Measurements from ENCODE around the gene ABCA3. TPM values are rescaled to one million over a fixed set of nuclear protein-coding genes. Genes with fewer than 3 reads are reported as not detected.

Gene ABCA3
- total RNA-seq, 4 donors from 2014 or later, result 6.8 to 17.9 (median 11.0) TPM

GRCh38 chr16:2325181-2325580 lies 15.3 kb downstream of the ABCA3 start:
- H3K4me3 ChIP-seq, result no peak overlapping the region

GRCh38 chr16:2324296-2324859 lies 16.1 kb downstream of the ABCA3 start:
- H3K4me1 ChIP-seq, result no peaks in the 10 kb centered on the region
- H3K27ac ChIP-seq, result no peak overlapping the region
- no peak overlapping the region for H3K4me3 ChIP-seq
- H3K36me3 ChIP-seq, result peaks cover 25% of the 10 kb centered on the region
- 70% methylated on average over 4 of the region's 26 CpGs for WGBS
- H3K9me3 ChIP-seq, result no peaks in the 10 kb centered on the region
- DNase-seq (ENCODE audit: low spot score in 2 of 2), result no peak
- no peaks in the 10 kb centered on the region for H3K27me3 ChIP-seq
- TF ChIP-seq POLR2AphosphoS5 (IDR thresholded peaks at IDR 0.05), result no peak
- TF ChIP-seq EP300 (IDR thresholded peaks at IDR 0.05), result no peak
- TF ChIP-seq CTCF (IDR thresholded peaks at IDR 0.05), result no peak
- no peak for TF ChIP-seq POLR2A (IDR thresholded peaks at IDR 0.05)

More at GRCh38 chr16:2325181-2325580, 15.3 kb downstream of the ABCA3 start:
- 87% methylated on average over 7 of the region's 7 CpGs for WGBS
- Histone ChIP-seq H3K9me3 (no peaks in the 10 kb centered on the region), H3K36me3 (peaks cover 25% of the 10 kb centered on the region), H3K4me1 (no peaks in the 10 kb centered on the region), H3K27me3 (no peaks in the 10 kb centered on the region), H3K27ac (no peak overlapping the region)
- TF ChIP-seq POLR2A (IDR thresholded peaks at IDR 0.05) (no peak), CTCF (IDR thresholded peaks at IDR 0.05) (no peak), EP300 (IDR thresholded peaks at IDR 0.05) (no peak), POLR2AphosphoS5 (IDR thresholded peaks at IDR 0.05) (no peak)
- no peak for DNase-seq (ENCODE audit: low spot score in 2 of 2)

GRCh38 chr16:2323701-2324100 lies 16.8 kb downstream of the ABCA3 start:
- H3K27me3 ChIP-seq, result no peaks in the 10 kb centered on the region
- no peaks in the 10 kb centered on the region for H3K4me1 ChIP-seq
- H3K4me3 ChIP-seq, result no peak overlapping the region
- H3K36me3 ChIP-seq, result peaks cover 25% of the 10 kb centered on the region
- WGBS, result 90% methylated on average over 8 of the region's 8 CpGs
- no peak overlapping the region for H3K27ac ChIP-seq
- DNase-seq (ENCODE audit: low spot score in 2 of 2), result no peak
- TF ChIP-seq POLR2AphosphoS5 (IDR thresholded peaks at IDR 0.05), result no peak
- TF ChIP-seq EP300 (IDR thresholded peaks at IDR 0.05), result no peak
- no peak for TF ChIP-seq POLR2A (IDR thresholded peaks at IDR 0.05)
- no peak for TF ChIP-seq CTCF (IDR thresholded peaks at IDR 0.05)
- H3K9me3 ChIP-seq, result no peaks in the 10 kb centered on the region

- WGBS, result 93% methylated on average over 23 of the region's 23 CpGs
- TF ChIP-seq CTCF (IDR thresholded peaks at IDR 0.05) (no peak), POLR2AphosphoS5 (IDR thresholded peaks at IDR 0.05) (no peak), POLR2A (IDR thresholded peaks at IDR 0.05) (no peak), EP300 (IDR thresholded peaks at IDR 0.05) (no peak)
- DNase-seq (ENCODE audit: low spot score in 2 of 2), result no peak
- Histone ChIP-seq H3K27ac (no peak overlapping the region), H3K27me3 (no peaks in the 10 kb centered on the region), H3K4me1 (no peaks in the 10 kb centered on the region), H3K36me3 (peaks cover 26% of the 10 kb centered on the region), H3K4me3 (no peak overlapping the region), H3K9me3 (no peaks in the 10 kb centered on the region)
Observed at GRCh38 chr16:2319606-2320005, 20.9 kb downstream of the ABCA3 start.

GRCh38 chr16:2317231-2318020 lies 23.1 kb downstream of the ABCA3 start:
- no peaks in the 10 kb centered on the region for H3K9me3 ChIP-seq
- DNase-seq (ENCODE audit: low spot score in 2 of 2), result no peak
- H3K27ac ChIP-seq, result no peak overlapping the region
- WGBS, result 94% methylated on average over 19 of the region's 26 CpGs
- no peak overlapping the region for H3K4me3 ChIP-seq
- H3K4me1 ChIP-seq, result no peaks in the 10 kb centered on the region
- H3K27me3 ChIP-seq, result no peaks in the 10 kb centered on the region
- H3K36me3 ChIP-seq, result peaks cover 12% of the 10 kb centered on the region
- TF ChIP-seq POLR2A (IDR thresholded peaks at IDR 0.05) (no peak), POLR2AphosphoS5 (IDR thresholded peaks at IDR 0.05) (no peak), CTCF (IDR thresholded peaks at IDR 0.05) (no peak), EP300 (IDR thresholded peaks at IDR 0.05) (no peak)

All from suprapubic skin (tissue), 4 donors.